Endometrial microvascular endothelial cells (primary cell): ENCODE data around the gene HS3ST6. TPM values are rescaled to one million over a fixed set of nuclear protein-coding genes. Genes with fewer than 3 reads are reported as not detected.
"Not testable (repeated sequence)": the region's sequence is repeated elsewhere in the genome, so short reads cannot be mapped to it uniquely, and the experiment has no call there.

Experiments used
- in situ Hi-C: cut with HindIII; loops from 2 replicates; pipeline ENCODE4 v1.10.0; 2017; ENCODE audit warnings: low sequenced_read_pairs, low pct_unique_long_range_greater_than_20kb; ENCODE audit errors: inconsistent ontology term
- total RNA-seq: library from RNA; depleted of rRNA; stranded (reverse); fragments of >200 nt; gene quantifications from one replicate; pipeline ENCODE4 v1.2.3, GENCODE V29; 2015; ENCODE audit errors: inconsistent ontology term

HS3ST6 gene
- total RNA-seq, 1 donor from 2014 or later: not detected

GRCh38 chr16:1890024-1890707 lies 28.0 kb downstream of the HS3ST6 start:
- in situ Hi-C loops: no loop called here

GRCh38 chr16:1887711-1888354 lies 30.4 kb downstream of the HS3ST6 start:
- in situ Hi-C loops: no loop called here

- in situ Hi-C loops: no loop called here
Observed at GRCh38 chr16:1884889-1885288, 33.3 kb downstream of the HS3ST6 start.

GRCh38 chr16:1884155-1884760 lies 34.0 kb downstream of the HS3ST6 start:
- in situ Hi-C loops: no loop called here

- in situ Hi-C loops: not testable (repeated sequence)
Observed at GRCh38 chr16:1881172-1881571, 37.0 kb downstream of the HS3ST6 start.

DNA sequence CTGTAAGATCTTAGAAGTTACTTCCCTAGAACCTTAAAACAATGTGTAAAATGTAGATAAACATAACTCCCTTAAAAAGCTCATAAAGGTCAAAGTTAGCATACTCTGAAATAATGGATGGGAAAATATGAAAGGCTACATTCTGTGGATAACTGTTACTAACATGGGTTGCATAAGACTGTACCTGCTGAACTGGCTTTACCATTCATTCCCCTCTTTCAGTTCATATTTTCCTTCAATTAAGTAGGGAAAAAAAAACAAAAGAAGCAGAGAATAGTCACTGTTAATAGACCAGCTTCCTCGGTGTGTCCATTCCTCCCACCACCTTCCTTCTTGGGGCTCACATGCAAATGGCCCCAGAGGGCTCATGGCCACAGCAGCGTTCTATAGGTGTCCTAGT lies 38.7 kb downstream of the HS3ST6 start:
- in situ Hi-C loops: no loop called here

DNA sequence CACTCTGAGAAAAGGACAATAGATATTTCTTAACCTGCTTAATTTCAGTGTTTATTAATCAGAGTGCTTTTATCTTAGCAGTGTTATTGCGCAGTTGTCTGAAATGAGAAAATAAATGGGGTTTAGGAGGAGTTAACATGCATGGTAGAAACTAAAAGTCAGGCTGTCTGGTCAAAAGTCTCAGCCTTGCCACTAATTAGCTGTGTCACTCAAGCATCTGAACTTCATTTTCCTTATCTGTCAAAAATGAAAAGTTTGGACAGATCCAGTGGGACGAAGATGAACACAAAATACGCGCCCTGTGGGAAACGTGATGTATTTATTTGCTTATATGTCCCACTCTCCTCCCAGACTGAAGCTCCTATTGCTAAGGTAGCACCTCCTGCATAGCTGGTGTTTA lies 40.0 kb downstream of the HS3ST6 start:
- in situ Hi-C loops: no loop called here

DNA sequence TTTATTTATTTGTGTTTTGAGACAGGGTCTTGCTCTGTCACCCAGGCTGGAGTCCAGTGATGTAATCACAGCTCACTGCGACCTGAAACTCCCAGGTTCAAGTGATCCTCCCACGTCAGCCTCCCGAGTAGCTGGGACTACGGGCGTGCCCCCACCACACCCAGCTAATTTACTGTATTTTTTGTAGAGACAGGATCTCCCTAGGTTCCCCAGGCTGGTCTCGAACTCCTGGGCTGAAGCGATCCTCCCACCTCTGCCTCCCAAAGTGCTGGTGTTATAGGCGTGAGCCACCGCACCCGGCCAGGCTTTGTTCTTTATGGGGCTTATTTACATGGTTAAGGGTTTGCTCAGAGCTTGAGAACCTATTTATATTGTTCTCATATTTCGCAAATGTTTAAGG lies 40.4 kb downstream of the HS3ST6 start:
- in situ Hi-C loops: no loop called here

- in situ Hi-C loops: no loop called here
Observed at GRCh38 chr16:1877089-1877488, 41.1 kb downstream of the HS3ST6 start.

DNA sequence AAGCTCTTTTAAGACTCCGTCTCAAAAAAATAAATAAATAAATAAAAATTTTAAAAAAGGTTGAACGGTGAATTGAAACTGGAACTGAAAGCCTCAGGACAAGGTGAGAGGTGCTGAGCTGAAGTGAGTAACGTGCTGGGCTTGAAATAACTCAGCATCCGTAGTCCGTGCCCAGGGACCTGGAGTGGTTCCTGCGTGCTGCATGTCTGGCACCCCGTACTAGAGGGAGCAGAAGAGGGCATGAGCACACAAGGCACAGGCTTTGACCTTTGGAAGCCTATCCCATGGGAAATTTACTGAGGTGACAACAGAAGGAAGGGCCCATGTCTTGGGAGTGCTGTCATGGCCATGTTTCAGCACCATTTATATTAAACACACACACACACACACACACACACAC lies 41.7 kb downstream of the HS3ST6 start:
- in situ Hi-C loops: no loop called here

- in situ Hi-C loops: not testable (repeated sequence)
Observed at GRCh38 chr16:1876066-1876465, 42.1 kb downstream of the HS3ST6 start.

- in situ Hi-C loops: no loop called here
Observed at GRCh38 chr16:1874854-1875253, 43.4 kb downstream of the HS3ST6 start.

- in situ Hi-C loops: no loop called here
Observed at GRCh38 chr16:1871974-1872635, 46.1 kb downstream of the HS3ST6 start, which contains the start of gene MEIOB. MEIOB (minus strand) TSS chr16:1872164; CDS start chr16:1868175, 3,989 bp downstream.

- in situ Hi-C loops: no loop called here
Observed at GRCh38 chr16:1870365-1871082, 47.7 kb downstream of the HS3ST6 start.

GRCh38 chr16:1865902-1866690 lies 52.1 kb downstream of the HS3ST6 start:
- in situ Hi-C loops: no loop called here

DNA sequence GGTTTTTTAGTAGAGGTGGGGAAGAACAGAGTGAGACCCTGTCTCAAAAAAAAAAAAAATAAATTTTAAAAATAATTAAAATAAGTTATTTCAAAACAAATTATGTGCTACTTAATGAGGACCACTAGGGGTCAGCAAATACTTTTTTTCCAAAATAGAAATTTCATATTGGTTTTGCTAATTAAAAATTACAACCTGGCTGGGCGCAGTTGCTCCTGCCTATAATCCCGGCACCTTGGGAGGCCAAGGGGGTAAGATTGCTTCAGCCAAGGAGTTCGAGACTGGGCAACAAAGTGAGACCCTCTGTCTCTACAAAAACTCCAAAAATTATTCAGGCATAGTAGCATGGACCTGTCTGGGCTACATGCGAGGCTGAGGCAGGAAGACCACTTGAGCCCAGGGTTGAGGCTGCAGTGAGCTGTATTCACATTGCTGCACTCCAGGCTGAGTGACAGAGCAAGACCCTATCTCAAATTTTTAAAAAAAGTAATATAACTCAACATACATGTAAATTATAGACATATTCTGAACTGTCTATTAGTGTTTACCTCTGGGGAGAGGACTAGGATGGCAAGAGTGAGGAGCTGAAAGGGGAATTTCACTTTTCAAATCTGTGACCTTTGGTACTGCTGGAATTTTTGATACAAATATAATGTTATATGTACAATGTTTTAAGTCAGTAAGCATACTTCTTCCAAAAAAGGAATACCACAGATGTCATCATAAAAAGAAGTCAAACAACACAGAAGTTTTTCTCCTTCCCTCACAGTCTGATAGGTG lies 54.3 kb downstream of the HS3ST6 start:
- in situ Hi-C loops: no loop called here

DNA sequence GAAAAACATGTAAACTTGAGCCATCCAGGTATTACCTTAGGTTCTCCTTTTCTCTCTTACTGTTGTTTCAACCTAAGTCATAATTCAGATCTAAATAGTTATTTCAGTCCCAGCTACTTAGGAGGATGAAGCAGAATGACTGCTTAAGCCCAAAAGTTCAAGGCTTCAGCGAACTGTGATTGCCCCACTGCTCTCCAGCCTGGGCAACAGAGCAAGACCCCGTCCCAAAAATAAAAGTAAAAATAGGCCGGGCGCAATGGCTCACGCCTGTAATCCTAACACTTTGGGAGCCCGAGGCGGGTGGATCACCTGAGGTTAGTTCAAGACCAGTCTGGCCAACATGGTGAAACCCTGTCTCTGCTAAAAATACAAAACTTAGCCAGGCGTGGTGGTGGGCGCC lies 55.8 kb downstream of the HS3ST6 start:
- in situ Hi-C loops: no loop called here

DNA sequence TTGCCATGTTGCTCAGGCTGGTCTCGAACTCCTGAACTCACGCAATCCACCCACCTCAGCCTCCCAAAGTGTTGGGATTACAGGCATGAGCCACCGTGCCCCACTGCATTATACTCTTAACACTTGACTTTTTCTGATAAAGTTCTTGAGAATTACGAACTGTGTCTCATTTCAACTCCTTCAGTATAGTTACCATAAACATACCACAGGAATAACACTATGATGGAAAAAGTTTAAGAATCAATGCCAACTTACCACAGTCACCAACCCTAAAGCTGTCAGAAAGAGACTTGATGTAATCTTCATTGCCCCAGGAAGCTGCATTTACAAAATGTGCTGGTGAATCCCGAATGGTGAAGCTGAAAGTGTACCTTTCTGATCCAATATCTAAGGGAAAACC lies 56.5 kb downstream of the HS3ST6 start:
- in situ Hi-C loops: no loop called here
